Activated naive CD4-positive, alpha-beta T cell treated with anti-CD3 and anti-CD28 coated beads, Interleukin-2, amount 50 U/mL, for 72 hours (primary cell): ENCODE data around the gene VMO1. TPM values are rescaled to one million over a fixed set of nuclear protein-coding genes. Genes with fewer than 3 reads are reported as not detected.

Experiments used
- ATAC-seq, 2 donors: fragments of 150-1000 bp; cut with Tn5 transposase; 2 replicates each; pipeline ENCODE4 v1.10.0; 2021; ENCODE audit warnings: mild to moderate bottlenecking in 2 of 2, moderate library complexity in 2 of 2
- DNase-seq, 2 donors: peaks; one replicate each; pipeline ENCODE4 v3.0.0; 2021 to 2022; ENCODE audit warnings: low spot score in 2 of 2
- H3K27ac Mint-ChIP-seq, 2 donors: one replicate each; pipeline ENCODE4 v1.8.0; 2022; ENCODE audit warnings: mild to moderate bottlenecking in 2 of 2, mixed read lengths in 2 of 2
- H3K36me3 Mint-ChIP-seq, 2 donors: one replicate each; pipeline ENCODE4 v1.8.0; 2022; ENCODE audit warnings: mixed read lengths in 2 of 2
- H3K9me3 Mint-ChIP-seq, 2 donors: one replicate each; pipeline ENCODE4 v1.8.0; 2022; ENCODE audit warnings: mixed read lengths in 2 of 2
- total RNA-seq, 2 donors: library from RNA; stranded (reverse); gene quantifications; one replicate each; pipeline ENCODE4 v1.2.3, GENCODE V29; 2022

The VMO1 gene
- total RNA-seq, 2 donors from 2014 or later: 0.50 TPM; not detected in 1

DNA sequence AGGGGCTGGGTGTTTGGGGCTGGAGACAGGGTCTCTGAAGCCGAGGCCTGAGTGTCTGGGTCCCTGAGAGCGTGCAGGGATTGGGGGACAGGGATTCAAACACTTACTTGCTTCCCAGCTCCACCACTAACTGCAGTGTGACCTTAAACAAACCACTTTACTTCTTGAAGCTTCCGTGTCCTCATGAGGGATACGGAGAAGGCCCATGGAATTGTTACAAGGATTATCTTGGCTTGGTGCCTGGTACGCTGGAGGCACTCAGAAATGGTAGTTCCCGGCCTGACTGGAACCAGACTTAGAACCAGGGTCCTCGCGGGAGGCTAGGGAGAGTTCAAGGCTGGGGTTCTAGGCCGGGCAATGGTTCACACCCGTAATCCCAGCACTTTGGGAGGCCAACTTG is 43.5 kb downstream of the VMO1 start:
- Mint-ChIP-seq H3K27ac (no peak overlapping the region), H3K9me3 (no peaks in the 10 kb centered on the region), H3K36me3 (no peaks in the 10 kb centered on the region)
- ATAC-seq: no peak
- DNase-seq: no peak

DNA sequence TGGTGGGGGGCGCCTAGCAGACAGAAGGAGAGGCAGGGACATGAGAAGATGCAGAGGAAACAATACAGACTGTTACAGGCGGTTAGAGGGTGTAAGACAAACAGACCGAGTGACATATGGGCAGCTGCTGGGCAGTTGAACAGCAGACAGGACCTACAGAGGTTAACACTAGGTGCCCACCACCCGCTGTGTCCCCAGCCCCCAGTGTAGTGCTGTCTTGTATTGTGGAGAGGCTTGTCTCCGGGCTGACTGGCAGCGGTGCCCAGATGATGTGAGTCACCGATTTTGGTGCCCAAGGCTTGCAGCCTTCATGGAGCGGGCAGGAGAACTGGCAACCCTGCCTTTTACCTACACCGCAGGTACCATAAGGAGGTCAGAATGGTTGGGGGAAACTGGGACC is 44.0 kb downstream of the VMO1 start:
- ATAC-seq (no peak), DNase-seq (no peak)
- Mint-ChIP-seq H3K9me3 (no peaks in the 10 kb centered on the region), H3K36me3 (no peaks in the 10 kb centered on the region), H3K27ac (no peak overlapping the region)

DNA sequence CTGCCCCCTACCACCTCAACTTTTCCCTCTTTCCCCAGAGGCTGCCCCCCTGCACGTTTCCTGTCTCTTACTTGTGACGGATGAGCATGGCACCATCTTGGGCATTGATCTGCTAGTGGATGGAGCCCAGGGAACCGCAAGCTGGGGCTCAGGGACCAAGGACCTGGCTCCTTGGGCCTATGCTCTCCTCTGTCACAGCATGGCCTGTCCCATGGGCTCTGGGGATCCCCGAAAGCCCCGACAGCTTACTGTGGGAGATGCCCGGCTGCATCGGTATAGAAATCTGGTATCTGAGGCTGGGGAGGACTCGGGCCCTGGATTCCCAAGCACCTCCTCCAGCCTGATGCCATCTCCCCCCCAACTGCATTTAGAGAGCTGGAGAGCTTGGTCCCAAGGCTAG is 44.6 kb downstream of the VMO1 start:
- ATAC-seq (no peak), DNase-seq (no peak)
- Mint-ChIP-seq H3K36me3 (no peaks in the 10 kb centered on the region), H3K9me3 (no peaks in the 10 kb centered on the region), H3K27ac (no peak overlapping the region)

DNA sequence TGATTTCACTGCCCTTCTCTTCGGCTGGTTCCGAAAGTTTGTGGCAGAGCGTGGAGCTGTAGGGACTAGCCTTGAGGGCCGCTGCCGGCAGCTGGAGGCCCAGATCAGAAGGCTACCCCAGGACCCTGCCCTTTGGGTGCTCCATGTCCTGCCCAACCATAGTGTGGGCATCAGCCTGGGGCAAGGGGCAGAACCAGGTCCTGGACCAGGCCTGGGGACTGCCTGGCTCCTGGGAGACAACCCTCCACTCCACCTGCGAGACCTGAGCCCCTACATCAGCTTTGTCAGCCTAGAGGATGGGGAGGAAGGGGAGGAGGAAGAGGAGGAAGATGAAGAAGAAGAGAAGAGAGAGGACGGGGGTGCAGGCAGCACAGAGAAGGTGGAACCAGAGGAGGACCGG is 45.6 kb downstream of the VMO1 start:
- ATAC-seq: no peak
- no peaks in the 10 kb centered on the region for H3K9me3 Mint-ChIP-seq
- H3K36me3 Mint-ChIP-seq: no peaks in the 10 kb centered on the region
- no peak for DNase-seq
- H3K27ac Mint-ChIP-seq: no peak overlapping the region

DNA sequence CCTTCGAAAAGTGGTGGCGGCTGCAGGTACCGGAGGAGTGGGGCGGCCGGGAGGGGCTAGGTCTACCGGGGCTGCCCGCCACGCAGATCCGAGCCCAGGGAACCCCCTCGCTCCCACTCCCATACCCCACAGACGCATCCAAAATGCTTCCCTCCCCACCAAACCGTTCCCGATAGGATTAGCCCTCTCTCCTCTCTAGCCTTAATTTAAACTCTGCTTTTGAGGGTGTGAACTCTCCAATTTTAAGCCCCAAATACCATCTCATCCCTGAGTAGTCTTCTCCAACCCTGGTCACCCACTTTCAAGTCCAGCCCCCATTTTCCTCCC is 46.2 kb downstream of the VMO1 start:
- Mint-ChIP-seq H3K27ac (no peak overlapping the region), H3K36me3 (no peaks in the 10 kb centered on the region), H3K9me3 (no peaks in the 10 kb centered on the region)
- ATAC-seq (no peak), DNase-seq (no peak)

DNA sequence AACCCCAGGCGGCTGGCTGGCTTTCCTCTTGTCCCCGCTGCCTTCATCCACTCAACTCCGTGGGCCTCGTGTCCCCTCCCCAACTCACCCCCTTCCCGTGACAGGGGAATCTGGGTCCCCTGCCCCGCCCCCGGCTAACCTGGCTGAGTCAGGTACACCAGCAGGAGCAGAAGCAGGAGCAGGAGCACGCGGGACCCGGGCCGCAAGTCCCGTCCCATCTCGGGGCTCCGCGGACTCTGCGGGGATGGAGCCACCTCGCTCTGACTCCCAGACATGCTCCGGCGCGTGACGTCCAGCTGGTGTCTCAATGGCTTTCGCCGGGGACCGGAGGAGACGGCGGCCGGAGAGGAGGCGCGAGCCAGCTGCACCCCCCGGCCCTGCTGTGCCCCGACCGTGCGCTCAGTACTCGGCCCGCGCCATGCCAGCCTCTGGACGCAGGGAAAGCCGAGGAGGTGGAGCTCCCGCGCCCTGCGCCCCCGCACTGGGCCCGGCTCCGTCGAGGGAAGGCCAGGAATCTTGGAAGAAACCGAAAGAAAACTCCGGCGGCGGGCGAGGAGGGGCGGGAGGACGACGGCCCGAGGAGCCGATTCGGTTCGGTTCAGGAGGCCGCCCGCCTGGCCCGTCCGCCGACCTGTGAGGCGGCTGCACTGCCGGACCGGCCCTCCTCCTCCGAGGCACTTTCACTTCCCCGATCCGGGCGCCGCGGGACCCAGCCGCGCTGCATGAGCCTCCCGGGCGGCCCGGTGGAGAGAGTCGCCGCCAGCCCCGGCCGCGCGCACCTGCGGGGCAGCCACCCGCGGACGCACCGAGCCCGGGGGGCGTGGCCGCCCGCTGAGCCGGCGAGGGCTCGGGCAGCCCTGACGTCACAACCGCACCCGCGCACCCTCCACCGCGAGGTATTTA is 46.8 kb downstream of the VMO1 start, which contains the start of the genes CXCL16 and ZMYND15:
CXCL16 (minus strand) TSS at position 807 of the 903 bp plus-strand sequence; CDS start at position 218, 589 bp downstream.
ZMYND15 (plus strand) TSS at position 712 of the 903 bp plus-strand sequence. CDS start 716 bp downstream, outside the sequence.
- no peaks in the 10 kb centered on the region for H3K9me3 Mint-ChIP-seq
- DNase-seq: peak in 1 of 2 donors; percentile 50
- peak within 1 kb of the TSS in 1 of 2 donors; percentile 66 for H3K27ac Mint-ChIP-seq
- peak; percentile 66 to 75 for ATAC-seq
- H3K36me3 Mint-ChIP-seq: no peaks in the 10 kb centered on the region

DNA sequence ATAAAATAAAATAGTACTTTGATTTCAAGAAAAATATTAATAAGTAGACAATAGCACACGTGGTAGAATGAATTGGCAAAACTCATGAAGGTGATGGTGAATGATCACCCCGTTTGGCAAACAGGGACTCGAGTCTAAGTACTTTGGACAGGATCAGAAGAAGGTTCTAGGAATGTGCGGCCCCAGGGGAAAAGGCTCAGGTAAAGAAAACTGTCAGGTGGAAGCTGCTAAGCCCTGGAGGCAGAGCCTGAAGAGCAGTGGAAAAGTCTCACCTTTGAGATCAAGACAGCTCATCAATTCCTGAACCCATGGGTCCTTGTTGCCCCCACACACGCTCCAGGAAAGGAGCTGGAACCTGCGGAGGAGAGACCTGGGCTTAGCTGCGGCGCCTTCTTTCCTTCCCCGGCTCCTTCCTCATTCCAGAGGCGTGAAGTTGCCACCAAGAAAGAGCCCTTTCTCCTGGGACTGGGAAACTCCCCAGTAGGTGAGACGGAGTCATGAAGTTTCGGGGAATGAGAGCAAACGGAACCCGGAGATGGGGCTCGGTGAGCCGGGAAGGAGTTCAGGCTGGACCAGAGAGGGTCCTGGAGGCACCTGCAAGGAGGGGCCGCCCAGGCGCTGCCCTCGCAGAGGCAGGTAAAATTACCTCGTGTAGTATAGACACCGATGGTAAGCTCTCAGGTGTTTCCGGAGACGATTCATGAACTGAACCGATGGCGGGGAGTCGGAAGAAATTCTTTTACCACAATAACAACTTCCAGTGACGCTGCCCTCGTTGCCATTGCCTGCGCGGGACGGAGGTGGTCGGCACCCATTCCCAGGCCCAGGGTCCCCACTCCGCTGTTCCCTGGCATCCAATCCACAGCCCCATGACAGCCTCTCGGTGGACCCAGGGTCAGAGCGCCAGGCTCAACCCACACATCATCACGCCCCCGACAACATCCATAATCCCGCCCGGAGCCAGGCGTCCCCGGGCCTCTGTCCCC is 47.7 kb downstream of the VMO1 start:
- no peaks in the 10 kb centered on the region for H3K36me3 Mint-ChIP-seq
- DNase-seq (no peak), ATAC-seq (peak; percentile 5 to 15)
- H3K27ac Mint-ChIP-seq: peak overlapping the region in 1 of 2 donors; percentile 66
- no peaks in the 10 kb centered on the region for H3K9me3 Mint-ChIP-seq

DNA sequence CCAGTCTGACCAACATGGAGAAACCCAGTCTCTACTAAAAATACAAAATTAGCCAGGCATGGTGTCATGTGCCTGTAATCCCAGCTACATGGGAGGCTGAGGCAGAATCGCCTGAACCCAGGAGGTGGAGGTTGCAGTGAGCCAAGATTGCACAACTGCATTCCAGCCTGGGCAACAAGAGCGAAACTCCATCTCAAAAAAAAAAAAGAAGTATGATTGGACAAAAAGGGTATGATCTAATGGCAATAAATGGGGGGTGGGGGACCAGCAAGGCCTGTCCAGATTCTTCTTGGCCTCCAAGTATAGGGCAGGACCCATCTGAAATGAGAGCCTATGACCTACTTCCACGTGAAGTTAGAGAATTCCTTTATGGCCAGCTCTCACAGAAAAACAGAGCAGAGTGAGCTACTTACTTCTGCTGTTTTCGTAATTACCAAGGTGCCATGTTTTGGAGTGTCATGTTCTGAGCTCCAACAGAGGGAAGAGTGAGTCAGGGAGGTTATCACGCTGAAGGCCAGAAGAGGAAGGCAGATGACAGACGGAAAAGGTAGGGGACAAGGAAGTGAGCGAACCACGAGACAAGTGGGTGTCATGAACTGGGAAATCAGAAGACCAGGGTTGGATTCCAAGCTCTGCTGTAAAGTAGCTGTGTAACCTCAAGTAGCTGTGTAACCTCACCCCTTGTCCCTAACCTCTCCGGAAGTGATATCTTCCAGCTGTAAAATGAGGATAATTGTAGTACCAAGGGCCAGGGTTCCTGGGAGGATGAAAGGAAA is 50.1 kb downstream of the VMO1 start:
- Mint-ChIP-seq H3K9me3 (no peaks in the 10 kb centered on the region), H3K27ac (no peak overlapping the region), H3K36me3 (peaks cover 0 to 4% of the 10 kb centered on the region in 2 donors)
- ATAC-seq: no peak
- no peak for DNase-seq

Other genes starting within 250 kb of the VMO1 start
- 10 to 100 TPM; 62.3 to 71.3 TPM for gene MYBBP1A, start 231.0 kb downstream of the VMO1 start, total RNA-seq
- not detected for gene GGT6, start 225.8 kb downstream of the VMO1 start, total RNA-seq
- not detected for gene SMTNL2, start 201.8 kb downstream of the VMO1 start, total RNA-seq
- under 1 TPM in 1 of 2 donors, not detected in 1; 0.14 TPM for gene ALOX15, start 144.7 kb downstream of the VMO1 start, total RNA-seq
- gene PELP1, start 82.2 kb downstream of the VMO1 start, total RNA-seq: 100 to 1,000 TPM in 1 of 2 donors, 10 to 100 TPM in 1; 99.1 to 126 TPM
- gene ARRB2, start 75.7 kb downstream of the VMO1 start, total RNA-seq: 100 to 1,000 TPM; 209 to 271 TPM
- gene MED11, start 54.9 kb downstream of the VMO1 start, total RNA-seq: 10 to 100 TPM; 22.8 to 24.5 TPM
- gene ZMYND15, start 46.5 kb downstream of the VMO1 start, total RNA-seq: under 1 TPM; 0.29 to 0.36 TPM
- gene CXCL16, start 46.4 kb downstream of the VMO1 start, total RNA-seq: 1 to 10 TPM; 4.9 to 6.1 TPM
- not detected for gene TM4SF5, start 14.5 kb downstream of the VMO1 start, total RNA-seq
- not detected for gene GLTPD2, start 2.6 kb upstream of the VMO1 start, total RNA-seq
- 100 to 1,000 TPM; 133 to 135 TPM for gene PSMB6, start 9.8 kb upstream of the VMO1 start, total RNA-seq
- 10 to 100 TPM; 23.6 to 31.4 TPM for gene PLD2, start 20.8 kb upstream of the VMO1 start, total RNA-seq
- 10 to 100 TPM; 83.0 to 84.9 TPM for gene MINK1, start 47.0 kb upstream of the VMO1 start, total RNA-seq
- gene C17orf107, start 113.2 kb upstream of the VMO1 start, total RNA-seq: 1 to 10 TPM in 1 of 2 donors, under 1 TPM in 1; 0.59 to 2.9 TPM
- gene CHRNE, start 116.7 kb upstream of the VMO1 start, total RNA-seq: under 1 TPM in 1 of 2 donors, not detected in 1; 0.27 TPM
- gene GP1BA, start 145.9 kb upstream of the VMO1 start, total RNA-seq: not detected
- 10 to 100 TPM; 69.4 to 89.1 TPM for gene SLC25A11, start 153.7 kb upstream of the VMO1 start, total RNA-seq
- 100 to 1,000 TPM; 188 to 241 TPM for gene RNF167, start 153.9 kb upstream of the VMO1 start, total RNA-seq
- gene PFN1, start 162.2 kb upstream of the VMO1 start, total RNA-seq: 1,000 to 10,000 TPM; 1,929 to 1,966 TPM
- gene ENO3, start 164.8 kb upstream of the VMO1 start, total RNA-seq: 10 to 100 TPM; 32.1 to 47.9 TPM
- 10 to 100 TPM; 70.3 to 94.6 TPM for gene SPAG7, start 181.5 kb upstream of the VMO1 start, total RNA-seq
- gene CAMTA2, start 201.3 kb upstream of the VMO1 start, total RNA-seq: 10 to 100 TPM; 66.2 to 82.3 TPM
- gene INCA1, start 211.2 kb upstream of the VMO1 start, total RNA-seq: 1 to 10 TPM in 1 of 2 donors, under 1 TPM in 1; 0.53 to 2.6 TPM
- gene KIF1C, start 211.6 kb upstream of the VMO1 start, total RNA-seq: 10 to 100 TPM; 37.9 to 42.4 TPM
- under 1 TPM; 0.20 to 0.23 TPM for gene SLC52A1, start 249.1 kb upstream of the VMO1 start, total RNA-seq